ENCODE measurements around the gene ATP6V0D1. TPM values are rescaled to one million over a fixed set of nuclear protein-coding genes. Genes with fewer than 3 reads are reported as not detected.

Gene ATP6V0D1
- total RNA-seq, 3 donors from 2014 or later (not counting 1 experiment from before 2014, with no cell fraction given), result 76.0 to 84.9 (median 83.3) TPM

GRCh38 chr16:67412294-67412693 lies 68.7 kb downstream of the ATP6V0D1 start:
- H3K36me3 Mint-ChIP-seq, result no peaks in the 10 kb centered on the region
- WGBS (ENCODE audit: insufficient coverage), result 51% methylated on average over 2 of the region's 2 CpGs
- no peaks in the 10 kb centered on the region for H3K9me3 Mint-ChIP-seq
- TF ChIP-seq CTCF (IDR thresholded peaks at IDR 0.05), result no peak
- H3K9me3 ChIP-seq (ENCODE audit: control insufficient read depth, insufficient read depth, low read length), result no peaks in the 10 kb centered on the region
- H3K27ac ChIP-seq (ENCODE audit: low read length), result no peak overlapping the region
- H3K4me3 ChIP-seq (ENCODE audit: low read length), result no peak overlapping the region
- no peak overlapping the region for H3K4me3 Mint-ChIP-seq
- ATAC-seq, result no peak
- peaks cover 2% of the 10 kb centered on the region for H3K27me3 ChIP-seq (ENCODE audit: control insufficient read depth, insufficient read depth, low read length)
- peaks cover 6 to 11% of the 10 kb centered on the region in 2 donors for H3K4me1 Mint-ChIP-seq
- no peaks in the 10 kb centered on the region for H3K36me3 ChIP-seq (ENCODE audit: control insufficient read depth, insufficient read depth, low read length)
- peaks cover 8% of the 10 kb centered on the region for H3K4me1 ChIP-seq (ENCODE audit: control insufficient read depth, insufficient read depth, low read length)
- H3K27ac Mint-ChIP-seq, result no peak overlapping the region
- H3K27me3 Mint-ChIP-seq (ENCODE audit: low read depth in 2 of 2), result peaks cover 1 to 13% of the 10 kb centered on the region in 2 donors
- DNase-seq, result no peak
- intact Hi-C loops (cut with micrococcal nuclease), result no loop called here

DNA sequence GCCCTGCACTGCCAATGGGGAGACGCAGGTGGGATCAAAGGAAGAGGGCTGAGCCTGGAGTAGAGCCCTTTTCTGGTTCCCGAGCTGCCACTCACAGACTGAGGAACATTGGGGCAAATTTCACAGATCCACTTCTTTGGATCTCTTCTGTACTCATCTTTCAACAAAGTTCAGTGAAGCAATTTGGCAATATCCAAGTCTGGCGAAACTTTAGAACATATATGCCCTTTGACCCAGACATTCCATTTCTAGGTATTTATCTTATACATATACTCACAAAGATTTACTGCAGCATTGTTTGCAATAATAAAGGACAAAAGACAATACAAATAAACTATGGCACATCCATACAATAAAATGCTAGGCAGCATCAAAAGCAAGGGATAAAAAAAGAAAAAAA lies 69.6 kb downstream of the ATP6V0D1 start:
- ATAC-seq (no peak), DNase-seq (no peak)
- Histone ChIP-seq H3K27me3 (ENCODE audit: control insufficient read depth, insufficient read depth, low read length) (no peaks in the 10 kb centered on the region), H3K36me3 (ENCODE audit: control insufficient read depth, insufficient read depth, low read length) (no peaks in the 10 kb centered on the region), H3K27ac (ENCODE audit: low read length) (no peak overlapping the region), H3K9me3 (ENCODE audit: control insufficient read depth, insufficient read depth, low read length) (no peaks in the 10 kb centered on the region), H3K4me3 (ENCODE audit: low read length) (no peak overlapping the region), H3K4me1 (ENCODE audit: control insufficient read depth, insufficient read depth, low read length) (peaks cover 4% of the 10 kb centered on the region)
- H3K9me3 Mint-ChIP-seq, result no peaks in the 10 kb centered on the region
- peaks cover 0 to 8% of the 10 kb centered on the region in 2 donors for H3K27me3 Mint-ChIP-seq (ENCODE audit: low read depth in 2 of 2)
- no peak overlapping the region for H3K27ac Mint-ChIP-seq
- no peaks in the 10 kb centered on the region for H3K36me3 Mint-ChIP-seq
- TF ChIP-seq CTCF (IDR thresholded peaks at IDR 0.05), result no peak
- H3K4me1 Mint-ChIP-seq, result peaks cover under 1 to 6% of the 10 kb centered on the region in 2 donors
- intact Hi-C loops (cut with micrococcal nuclease), result no loop called here
- no peak overlapping the region for H3K4me3 Mint-ChIP-seq
- 89% methylated on average over 3 of the region's 3 CpGs for WGBS (ENCODE audit: insufficient coverage)

DNA sequence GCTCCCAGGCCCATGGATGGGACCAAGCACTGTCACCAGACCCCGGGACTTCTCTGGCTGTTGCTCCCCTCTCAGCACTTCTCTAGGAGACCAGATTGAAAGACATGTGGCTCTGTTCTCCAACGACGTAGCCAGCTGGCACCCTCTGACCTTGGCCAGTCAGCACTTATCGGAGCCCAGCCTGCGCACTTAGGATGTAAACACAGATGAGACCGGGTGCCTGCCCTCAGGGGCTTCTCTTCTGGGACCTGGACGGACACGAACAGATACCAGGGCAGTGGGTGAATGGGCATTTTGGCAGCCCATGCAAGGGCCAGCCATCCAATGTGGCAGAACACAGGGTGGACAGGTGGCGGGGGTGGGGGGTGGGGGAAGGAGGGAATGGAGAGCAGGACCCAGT lies 71.3 kb downstream of the ATP6V0D1 start:
- no peak overlapping the region for H3K27ac ChIP-seq (ENCODE audit: low read length)
- WGBS (ENCODE audit: insufficient coverage), result 90% methylated on average over 9 of the region's 9 CpGs
- H3K9me3 Mint-ChIP-seq, result no peaks in the 10 kb centered on the region
- no peaks in the 10 kb centered on the region for H3K36me3 ChIP-seq (ENCODE audit: control insufficient read depth, insufficient read depth, low read length)
- H3K36me3 Mint-ChIP-seq, result no peaks in the 10 kb centered on the region
- H3K4me1 ChIP-seq (ENCODE audit: control insufficient read depth, insufficient read depth, low read length), result no peaks in the 10 kb centered on the region
- intact Hi-C loops (cut with micrococcal nuclease), result no loop called here
- ATAC-seq, result no peak
- H3K4me1 Mint-ChIP-seq, result no peaks in the 10 kb centered on the region
- no peaks in the 10 kb centered on the region for H3K27me3 ChIP-seq (ENCODE audit: control insufficient read depth, insufficient read depth, low read length)
- no peak for DNase-seq
- H3K4me3 ChIP-seq (ENCODE audit: low read length), result no peak overlapping the region
- no peak for TF ChIP-seq CTCF (IDR thresholded peaks at IDR 0.05)
- H3K27ac Mint-ChIP-seq, result no peak overlapping the region
- H3K9me3 ChIP-seq (ENCODE audit: control insufficient read depth, insufficient read depth, low read length), result no peaks in the 10 kb centered on the region
- H3K4me3 Mint-ChIP-seq, result no peak overlapping the region
- peaks cover 0 to 5% of the 10 kb centered on the region in 2 donors for H3K27me3 Mint-ChIP-seq (ENCODE audit: low read depth in 2 of 2)

- no peaks in the 10 kb centered on the region for H3K36me3 ChIP-seq (ENCODE audit: control insufficient read depth, insufficient read depth, low read length)
- DNase-seq (no peak), ATAC-seq (no peak)
- H3K36me3 Mint-ChIP-seq, result no peaks in the 10 kb centered on the region
- TF ChIP-seq CTCF (IDR thresholded peaks at IDR 0.05), result no peak
- no peaks in the 10 kb centered on the region for H3K27me3 ChIP-seq (ENCODE audit: control insufficient read depth, insufficient read depth, low read length)
- H3K27ac Mint-ChIP-seq, result no peak overlapping the region
- intact Hi-C loops (cut with micrococcal nuclease), result no loop called here
- H3K9me3 ChIP-seq (ENCODE audit: control insufficient read depth, insufficient read depth, low read length), result no peaks in the 10 kb centered on the region
- no peaks in the 10 kb centered on the region for H3K9me3 Mint-ChIP-seq
- no peak overlapping the region for H3K27ac ChIP-seq (ENCODE audit: low read length)
- WGBS (ENCODE audit: insufficient coverage), result 91% methylated on average over 6 of the region's 6 CpGs
- H3K4me3 ChIP-seq (ENCODE audit: low read length), result no peak overlapping the region
- H3K27me3 Mint-ChIP-seq (ENCODE audit: low read depth in 2 of 2), result peaks cover 0 to 2% of the 10 kb centered on the region in 2 donors
- H3K4me3 Mint-ChIP-seq, result no peak overlapping the region
- no peaks in the 10 kb centered on the region for H3K4me1 ChIP-seq (ENCODE audit: control insufficient read depth, insufficient read depth, low read length)
- peaks cover 0 to 4% of the 10 kb centered on the region in 2 donors for H3K4me1 Mint-ChIP-seq
Measured at GRCh38 chr16:67407788-67408452, 73.0 kb downstream of the ATP6V0D1 start.

Data from natural killer cell (primary cell).